IMR-90 (cell line): Measurements from ENCODE around the gene CLIC1. TPM values are rescaled to one million over a fixed set of nuclear protein-coding genes. Genes with fewer than 3 reads are reported as not detected.

Experiments used
- ATAC-seq: fragments of 200-7000 bp; cut with Tn5 transposase; 2 replicates; pipeline ENCODE4 v1.9.1; 2020; ENCODE audit warnings: low read depth, mild to moderate bottlenecking, moderate library complexity
- BruUV-seq: library from RNA; stranded (reverse); fragments of 400-500 nt; replicated peaks from 2 replicates; lab custom pipeline; 2021; lab: Mats Ljungman, UMichigan
- CTCF ChIA-PET: fragments of 300-600 bp; formaldehyde crosslinking; extraction: SDS; loops from one replicate; lab custom pipeline; 2021; ENCODE audit warnings: antibody characterized with exemption; lab: Yijun Ruan, JAX
- POLR2A ChIA-PET: fragments of 300-600 bp; sonication (Branson Sonifier 250); formaldehyde crosslinking; loops from one replicate; lab custom pipeline; 2022; ENCODE audit warnings: antibody characterized with exemption; ENCODE audit not compliant: unreplicated experiment; lab: Charles Lee
- DNase-seq: peaks from one replicate; pipeline ENCODE4 v3.0.0; 2013
- H2AFZ ChIP-seq: replicated peaks from 2 replicates; pipeline ENCODE3; 2013; ENCODE audit warnings: low read length, mild to moderate bottlenecking; ENCODE audit not compliant: poor library complexity
- H2AK5ac ChIP-seq: 2 replicates; pipeline ENCODE4 v1.6.1; 2013; ENCODE audit warnings: low read depth, low read length, inconsistent platforms
- H2AK9ac ChIP-seq: replicated peaks from 2 replicates; pipeline ENCODE3; 2013; ENCODE audit warnings: mild to moderate bottlenecking, low read depth, low read length, moderate library complexity; ENCODE audit not compliant: poor library complexity
- H2BK120ac ChIP-seq: 2 replicates; pipeline ENCODE4 v1.6.1; 2013; ENCODE audit warnings: low read depth, low read length, inconsistent platforms
- H2BK15ac ChIP-seq: 3 replicates; pipeline ENCODE4 v1.6.1; 2013; ENCODE audit warnings: low read depth, low read length, inconsistent platforms
- H2BK20ac ChIP-seq: 2 replicates; pipeline ENCODE4 v1.6.1; 2013; ENCODE audit warnings: low read depth, mild to moderate bottlenecking, inconsistent platforms, low read length, moderate library complexity
- H2BK5ac ChIP-seq: 2 replicates; pipeline ENCODE4 v1.6.1; 2013; ENCODE audit warnings: mild to moderate bottlenecking, low read depth, low read length, inconsistent platforms; ENCODE audit not compliant: poor library complexity, severe bottlenecking
- H3K14ac ChIP-seq: replicated peaks from 2 replicates; pipeline ENCODE4 v1.6.1; 2013; ENCODE audit warnings: low read depth, low read length, inconsistent platforms
- H3K18ac ChIP-seq: 2 replicates; pipeline ENCODE4 v1.6.1; 2013; ENCODE audit warnings: low read depth, low read length, control low read depth
- H3K23ac ChIP-seq: 2 replicates; pipeline ENCODE4 v1.6.1; 2013; ENCODE audit warnings: low read depth, low read length, inconsistent platforms
- H3K27ac ChIP-seq: 2 replicates; pipeline ENCODE4 v1.5.1; 2013; ENCODE audit warnings: mild to moderate bottlenecking, control low read depth, low read length; ENCODE audit not compliant: insufficient read depth
- H3K27me3 ChIP-seq: 2 replicates; pipeline ENCODE4 v1.6.1; 2013; ENCODE audit warnings: low read length; ENCODE audit not compliant: control insufficient read depth, insufficient read depth
- H3K36me3 ChIP-seq: 2 replicates; pipeline ENCODE4 v1.6.1; 2013; ENCODE audit warnings: low read length, mixed read lengths; ENCODE audit not compliant: control insufficient read depth, insufficient read depth
- H3K4ac ChIP-seq: 2 replicates; pipeline ENCODE4 v1.6.1; 2013; ENCODE audit warnings: low read depth, low read length, inconsistent platforms
- H3K4me1 ChIP-seq: 2 replicates; pipeline ENCODE4 v1.6.1; 2013; ENCODE audit warnings: low read length, mixed read lengths; ENCODE audit not compliant: control insufficient read depth, insufficient read depth
- H3K4me2 ChIP-seq: 2 replicates; pipeline ENCODE4 v1.6.1; 2013; ENCODE audit warnings: low read depth, mild to moderate bottlenecking, control low read depth, low read length, moderate library complexity
- H3K4me3 ChIP-seq: 2 replicates; pipeline ENCODE4 v1.5.1; 2013; ENCODE audit warnings: low read depth, mild to moderate bottlenecking, control low read depth, low read length, moderate library complexity; ENCODE audit not compliant: insufficient read depth
- H3K56ac ChIP-seq: 2 replicates; pipeline ENCODE4 v1.6.1; 2013; ENCODE audit warnings: low read length, inconsistent platforms; ENCODE audit not compliant: insufficient read depth; ENCODE audit errors: extremely low read depth
- H3K79me1 ChIP-seq, 2 experiments: 2 replicates each; pipeline ENCODE4 v1.6.1; 2013; ENCODE audit warnings: low read length in 2 of 2, inconsistent platforms in 1 of 2, low read depth in 1 of 2
- H3K9ac ChIP-seq: 2 replicates; pipeline ENCODE4 v1.6.1; 2013; ENCODE audit warnings: low read depth, low read length, control low read depth
- H3K9me1 ChIP-seq: 2 replicates; pipeline ENCODE4 v1.6.1; 2013; ENCODE audit warnings: low read length, inconsistent platforms; ENCODE audit not compliant: insufficient read depth
- H3K9me3 ChIP-seq: 2 replicates; pipeline ENCODE4 v1.6.1; 2013; ENCODE audit warnings: low read length; ENCODE audit not compliant: control insufficient read depth, insufficient read depth
- H4K20me1 ChIP-seq: 2 replicates; pipeline ENCODE4 v1.6.1; 2013; ENCODE audit warnings: low read length, inconsistent platforms; ENCODE audit not compliant: insufficient read depth
- H4K5ac ChIP-seq: 2 replicates; pipeline ENCODE4 v1.6.1; 2013; ENCODE audit warnings: mild to moderate bottlenecking, low read depth, low read length, control low read depth
- H4K8ac ChIP-seq, 2 experiments: 2 replicates each; pipeline ENCODE4 v1.6.1; 2013; ENCODE audit warnings: low read depth in 2 of 2, low read length in 2 of 2, control low read depth in 1 of 2, inconsistent platforms in 1 of 2
- H4K91ac ChIP-seq: 2 replicates; pipeline ENCODE4 v1.6.1; 2013; ENCODE audit warnings: low read depth, low read length, inconsistent platforms; ENCODE audit not compliant: insufficient read depth
- BHLHE40 ChIP-seq: fragments of 150-350 bp; IDR thresholded peaks from 2 replicates; pipeline ENCODE4 v1.6.1; 2016; ENCODE audit warnings: mild to moderate bottlenecking, low read depth, low read length
- CHD1 ChIP-seq: IDR thresholded peaks from 2 replicates; pipeline ENCODE4 v1.6.1; 2012; ENCODE audit warnings: low read depth, low read length, improper control_type of control experiment
- FOS ChIP-seq: fragments of 150-350 bp; IDR thresholded peaks from 2 replicates; pipeline ENCODE4 v1.6.1; 2016; ENCODE audit warnings: low read depth, low read length
- MAFK ChIP-seq: IDR thresholded peaks from 2 replicates; pipeline ENCODE4 v1.6.1; 2012; ENCODE audit warnings: low read depth, low read length, improper control_type of control experiment
- MAZ ChIP-seq: IDR thresholded peaks from 2 replicates; pipeline ENCODE4 v1.6.1; 2012; ENCODE audit warnings: low read depth, mild to moderate bottlenecking, low read length, improper control_type of control experiment, moderate library complexity, borderline replicate concordance
- MXI1 ChIP-seq: IDR thresholded peaks from 2 replicates; pipeline ENCODE4 v1.6.1; 2012; ENCODE audit warnings: low read depth, mild to moderate bottlenecking, low read length, moderate library complexity, borderline replicate concordance
- POLR2A ChIP-seq: IDR thresholded peaks from 2 replicates; pipeline ENCODE4 v1.6.1; 2012; ENCODE audit warnings: mild to moderate bottlenecking, low read depth, low read length
- RAD21 ChIP-seq: IDR thresholded peaks from 2 replicates; pipeline ENCODE4 v1.6.1; 2012; ENCODE audit warnings: low read length, improper control_type of control experiment
- RCOR1 ChIP-seq: IDR thresholded peaks from 2 replicates; pipeline ENCODE4 v1.6.1; 2012; ENCODE audit warnings: mild to moderate bottlenecking, low read length, improper control_type of control experiment; ENCODE audit not compliant: insufficient replicate concordance
- RFX5 ChIP-seq: IDR thresholded peaks from 2 replicates; pipeline ENCODE4 v1.8.0; 2012; ENCODE audit warnings: low read depth, mild to moderate bottlenecking, low read length, moderate library complexity
- SMC3 ChIP-seq: fragments of 150-350 bp; IDR thresholded peaks from 2 replicates; pipeline ENCODE4 v1.6.1; 2016; ENCODE audit warnings: low read depth, mild to moderate bottlenecking, antibody characterized with exemption, low read length, moderate library complexity
- USF2 ChIP-seq: fragments of 150-350 bp; IDR thresholded peaks from 2 replicates; pipeline ENCODE4 v1.6.1; 2017; ENCODE audit warnings: mild to moderate bottlenecking, antibody characterized with exemption, low read length, low read depth
- WGBS, 2 experiments: methylation state at CpG; one replicate each; pipeline versions ENCODE4 v1.1.5 to v1.1.7; 2013; ENCODE audit warnings: missing lambda C conversion rate in 2 of 2; ENCODE audit not compliant: insufficient read length in 1 of 2; ENCODE audit errors: extremely low coverage in 2 of 2; 5-methylcytosine and 5-hydroxymethylcytosine counted together
- dilution Hi-C: fragments of 300-500 bp; cut with HindIII; formaldehyde crosslinking; loops from one replicate; pipeline ENCODE4 v1.14.3; 2018; ENCODE audit warnings: low sequenced_read_pairs; ENCODE audit not compliant: unreplicated experiment
- in situ Hi-C: fragments of 300-500 bp; cut with MboI; formaldehyde crosslinking; loops from 3 replicates; pipeline ENCODE4 v1.14.3; 2019; ENCODE audit warnings: low sequenced_read_pairs, inconsistent platforms, mixed read lengths
- intact Hi-C: fragments of 100-400 bp; cut with micrococcal nuclease; formaldehyde crosslinking; loops from 2 replicates; pipeline ENCODE4 v1.10.0; 2022
- polyA plus RNA-seq, 3 experiments: library from polyadenylated mRNA; depleted of rRNA; stranded (reverse); fragments of >200 nt; gene quantifications; 2 replicates each; pipeline ENCODE4 v1.2.3, GENCODE V29; 2012; ENCODE audit warnings: low replicate concordance in 1 of 3
- total RNA-seq: library from RNA; depleted of rRNA; stranded (reverse); fragments of >200 nt; gene quantifications from 2 replicates; pipeline ENCODE4 v1.2.3, GENCODE V29; 2012
- TF ChIP-seq, protein P1 (sequence below): conservative IDR thresholded peaks from 2 replicates; pipeline ENCODE4 v1.5.1; 2012; ENCODE audit warnings: mild to moderate bottlenecking, low read depth, low read length, improper control_type of control experiment
- TF ChIP-seq, protein P2 (sequence below): fragments of 150-350 bp; IDR thresholded peaks from 2 replicates; pipeline ENCODE4 v1.6.1; 2016; ENCODE audit warnings: low read depth, mild to moderate bottlenecking, low read length, moderate library complexity, borderline replicate concordance

The CLIC1 gene
- total and polyA plus RNA-seq, 2 of the 4 experiments (the other 2 are of a cell fraction), result 706 to 1,185 TPM

DNA sequence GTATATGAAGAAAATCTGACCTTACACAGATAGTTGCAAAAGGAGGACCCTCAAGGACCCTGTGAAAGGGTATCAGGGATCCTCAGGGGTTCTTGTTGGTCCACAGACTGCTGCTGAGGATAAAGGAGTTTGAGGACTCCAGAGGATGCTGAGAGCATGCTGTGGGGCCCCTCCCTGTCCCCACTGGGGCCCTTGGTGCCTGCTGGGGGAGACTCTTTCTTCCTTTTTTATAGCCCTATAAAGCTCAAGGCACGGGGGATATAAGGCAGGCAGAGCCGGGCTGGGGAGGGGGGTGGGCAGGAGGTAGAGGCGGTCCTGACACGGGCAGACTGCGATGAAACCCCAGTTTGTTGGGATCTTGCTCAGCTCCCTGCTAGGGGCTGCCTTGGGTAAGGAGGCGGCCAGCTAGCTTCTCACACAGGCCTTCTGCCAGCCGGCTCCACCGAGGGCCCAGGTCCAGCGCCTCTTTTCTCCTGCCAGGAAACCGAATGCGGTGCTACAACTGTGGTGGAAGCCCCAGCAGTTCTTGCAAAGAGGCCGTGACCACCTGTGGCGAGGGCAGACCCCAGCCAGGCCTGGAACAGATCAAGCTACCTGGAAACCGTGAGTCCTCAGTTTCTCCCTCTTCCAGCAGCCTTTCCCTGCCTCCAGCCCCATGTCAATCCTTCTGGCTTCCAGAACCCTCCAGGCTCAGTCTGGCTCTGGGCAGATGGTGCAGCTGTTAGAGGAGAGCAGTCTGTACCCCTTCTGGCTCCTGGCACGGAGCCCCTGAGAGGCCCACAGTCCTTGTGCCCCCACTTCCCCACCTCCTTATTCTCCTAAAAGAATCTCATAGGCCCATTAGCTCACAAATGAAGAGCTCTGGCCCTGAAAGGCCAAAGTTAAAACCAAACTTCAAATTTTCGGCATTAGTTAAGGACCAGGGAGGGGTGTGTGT is 21.0 kb downstream of the CLIC1 start, which contains the start of gene LY6G6D:
Gene LY6G6D, plus strand, starts transcription at position 327 of the 937 bp plus-strand sequence. Its CDS starts 8 bp downstream, at position 335.
- peaks cover 4% of the 10 kb centered on the region; the same call in 1 of the 2 replicates for H3K9me1 ChIP-seq
- 0 out of 2 replicates have a peak within 1 kb of the TSS, but pooled peaks have one; percentile 59 for H3K23ac ChIP-seq
- 52% methylated on average over 8 of the region's 16 CpGs; no CpG with 5 or more reads in 1 of the 2 experiments for WGBS, 2 experiments
- H4K5ac ChIP-seq, result no peak within 1 kb of the TSS
- no peak within 1 kb of the TSS for H3K27ac ChIP-seq
- H2BK5ac ChIP-seq, result no peak within 1 kb of the TSS
- H2BK20ac ChIP-seq, result no peak within 1 kb of the TSS
- H3K14ac ChIP-seq, result no peak within 1 kb of the TSS
- peaks cover 32% of the 10 kb centered on the region for H3K27me3 ChIP-seq
- H2AK5ac ChIP-seq, result no peak within 1 kb of the TSS
- no TSS peak for BruUV-seq
- dilution Hi-C loops (no loop called here), in situ Hi-C loops (no loop called here), intact Hi-C loops (no loop called here)
- peak within 1 kb of the TSS; percentile 52 for H2AK9ac ChIP-seq
- H2AFZ ChIP-seq, result no peak within 1 kb of the TSS
- H3K9me3 ChIP-seq, result no peaks in the 10 kb centered on the region
- no peak for ATAC-seq
- H3K79me1 ChIP-seq, result no peaks in the 10 kb centered on the region
- no peak within 1 kb of the TSS for H3K4me2 ChIP-seq
- H4K91ac ChIP-seq, result no peak within 1 kb of the TSS
- no peak within 1 kb of the TSS for H3K56ac ChIP-seq
- H3K4me1 ChIP-seq, result no peaks in the 10 kb centered on the region
- H3K36me3 ChIP-seq, result no peaks in the 10 kb centered on the region
- no peak within 1 kb of the TSS for H3K9ac ChIP-seq
- POLR2A ChIA-PET, result interaction anchor here (0.5 kb wide), 1 partner anchor 24 kb away, joined by 3 read pairs; the partner anchor contains the start of gene MSH5
- no peak within 1 kb of the TSS for H3K4me3 ChIP-seq
- no peaks in the 10 kb centered on the region; the same call in 1 of the 2 replicates for H4K20me1 ChIP-seq
- H3K18ac ChIP-seq, result no peak within 1 kb of the TSS
- H4K8ac ChIP-seq, result no peak within 1 kb of the TSS
- no peak within 1 kb of the TSS for H3K4ac ChIP-seq
- CTCF ChIA-PET, result interaction anchor here (0.6 kb wide), 1 partner anchor 17 kb away, joined by 3 read pairs; no protein-coding TSS in a partner anchor
- no peak within 1 kb of the TSS for H2BK15ac ChIP-seq
- no peak for DNase-seq
- H2BK120ac ChIP-seq, result no peak within 1 kb of the TSS
- TF ChIP-seq CHD1, result no peak
- TF ChIP-seq BHLHE40, result no peak
- TF ChIP-seq MAFK, result no peak
- no peak for TF ChIP-seq RAD21
- no peak for TF ChIP-seq MAZ
- TF ChIP-seq MXI1, result no peak
- TF ChIP-seq RCOR1, result no peak
- TF ChIP-seq RFX5, result no peak
- TF ChIP-seq USF2, result no peak
- TF ChIP-seq SMC3, result no peak
- TF ChIP-seq, protein P1, sequence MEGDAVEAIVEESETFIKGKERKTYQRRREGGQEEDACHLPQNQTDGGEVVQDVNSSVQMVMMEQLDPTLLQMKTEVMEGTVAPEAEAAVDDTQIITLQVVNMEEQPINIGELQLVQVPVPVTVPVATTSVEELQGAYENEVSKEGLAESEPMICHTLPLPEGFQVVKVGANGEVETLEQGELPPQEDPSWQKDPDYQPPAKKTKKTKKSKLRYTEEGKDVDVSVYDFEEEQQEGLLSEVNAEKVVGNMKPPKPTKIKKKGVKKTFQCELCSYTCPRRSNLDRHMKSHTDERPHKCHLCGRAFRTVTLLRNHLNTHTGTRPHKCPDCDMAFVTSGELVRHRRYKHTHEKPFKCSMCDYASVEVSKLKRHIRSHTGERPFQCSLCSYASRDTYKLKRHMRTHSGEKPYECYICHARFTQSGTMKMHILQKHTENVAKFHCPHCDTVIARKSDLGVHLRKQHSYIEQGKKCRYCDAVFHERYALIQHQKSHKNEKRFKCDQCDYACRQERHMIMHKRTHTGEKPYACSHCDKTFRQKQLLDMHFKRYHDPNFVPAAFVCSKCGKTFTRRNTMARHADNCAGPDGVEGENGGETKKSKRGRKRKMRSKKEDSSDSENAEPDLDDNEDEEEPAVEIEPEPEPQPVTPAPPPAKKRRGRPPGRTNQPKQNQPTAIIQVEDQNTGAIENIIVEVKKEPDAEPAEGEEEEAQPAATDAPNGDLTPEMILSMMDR, result no peak
- TF ChIP-seq POLR2A, result no peak
- TF ChIP-seq, protein P2, sequence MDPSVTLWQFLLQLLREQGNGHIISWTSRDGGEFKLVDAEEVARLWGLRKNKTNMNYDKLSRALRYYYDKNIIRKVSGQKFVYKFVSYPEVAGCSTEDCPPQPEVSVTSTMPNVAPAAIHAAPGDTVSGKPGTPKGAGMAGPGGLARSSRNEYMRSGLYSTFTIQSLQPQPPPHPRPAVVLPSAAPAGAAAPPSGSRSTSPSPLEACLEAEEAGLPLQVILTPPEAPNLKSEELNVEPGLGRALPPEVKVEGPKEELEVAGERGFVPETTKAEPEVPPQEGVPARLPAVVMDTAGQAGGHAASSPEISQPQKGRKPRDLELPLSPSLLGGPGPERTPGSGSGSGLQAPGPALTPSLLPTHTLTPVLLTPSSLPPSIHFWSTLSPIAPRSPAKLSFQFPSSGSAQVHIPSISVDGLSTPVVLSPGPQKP, result no peak
- no peak for TF ChIP-seq FOS
